GM21723 (cell line): ENCODE data around the gene F5.

ENCODE experiments used
- ATAC-seq: cut with Tn5 transposase; IDR thresholded peaks from one replicate; pipeline ENCODE4 v1.9.1; 2021; ENCODE audit warnings: mild to moderate bottlenecking, moderate library complexity; ENCODE audit not compliant: unreplicated experiment

The F5 gene

GRCh38 chr1:169586395-169587255 lies at the start of gene F5:
TSS of gene F5 (minus strand) at chr1:169586481. CDS start at chr1:169586386, 95 bp downstream.
- peak; percentile 97 for ATAC-seq

GRCh38 chr1:169634877-169635276 lies 48.6 kb upstream of the F5 start:
- ATAC-seq: no peak

- ATAC-seq: no peak
Observed at GRCh38 chr1:169634145-169634544, 47.9 kb upstream of the F5 start.

- ATAC-seq: no peak
Observed at GRCh38 chr1:169631249-169631648, 45.0 kb upstream of the F5 start.

GRCh38 chr1:169630006-169630405 lies 43.7 kb upstream of the F5 start, which contains the start of gene SELP:
TSS of gene SELP (minus strand) at chr1:169630124. CDS start at chr1:169630074, 50 bp downstream.
- no peak for ATAC-seq

- ATAC-seq: no peak
Observed at GRCh38 chr1:169624912-169625311, 38.6 kb upstream of the F5 start.

- no peak for ATAC-seq
Observed at GRCh38 chr1:169624122-169624521, 37.8 kb upstream of the F5 start.

- ATAC-seq: no peak
Observed at GRCh38 chr1:169623132-169623926, 37.0 kb upstream of the F5 start.

- ATAC-seq: no peak
Observed at GRCh38 chr1:169620565-169620964, 34.3 kb upstream of the F5 start.

- no peak for ATAC-seq
Observed at GRCh38 chr1:169618367-169618766, 32.1 kb upstream of the F5 start.

- ATAC-seq: no peak
Observed at GRCh38 chr1:169615803-169616202, 29.5 kb upstream of the F5 start.

- ATAC-seq: no peak
Observed at GRCh38 chr1:169610858-169611257, 24.6 kb upstream of the F5 start.

GRCh38 chr1:169610108-169610507 lies 23.8 kb upstream of the F5 start:
- ATAC-seq: no peak

GRCh38 chr1:169608226-169608625 lies 21.9 kb upstream of the F5 start:
- no peak for ATAC-seq

GRCh38 chr1:169604781-169605560 lies 18.7 kb upstream of the F5 start:
- ATAC-seq: no peak

- ATAC-seq: peak; percentile 67
Observed at GRCh38 chr1:169601096-169601881, 15.0 kb upstream of the F5 start.

- ATAC-seq: no peak
Observed at GRCh38 chr1:169595764-169596711, 9.8 kb upstream of the F5 start.

- peak; percentile 84 for ATAC-seq
Observed at GRCh38 chr1:169594391-169594790, 8.1 kb upstream of the F5 start.

GRCh38 chr1:169590932-169591331 lies 4.7 kb upstream of the F5 start:
- no peak for ATAC-seq
